ENCODE data around the gene CERT1. TPM values are rescaled to one million over a fixed set of nuclear protein-coding genes. Genes with fewer than 3 reads are reported as not detected.

Gene CERT1
- polyA plus RNA-seq, 1 experiment = 4.5 TPM

DNA sequence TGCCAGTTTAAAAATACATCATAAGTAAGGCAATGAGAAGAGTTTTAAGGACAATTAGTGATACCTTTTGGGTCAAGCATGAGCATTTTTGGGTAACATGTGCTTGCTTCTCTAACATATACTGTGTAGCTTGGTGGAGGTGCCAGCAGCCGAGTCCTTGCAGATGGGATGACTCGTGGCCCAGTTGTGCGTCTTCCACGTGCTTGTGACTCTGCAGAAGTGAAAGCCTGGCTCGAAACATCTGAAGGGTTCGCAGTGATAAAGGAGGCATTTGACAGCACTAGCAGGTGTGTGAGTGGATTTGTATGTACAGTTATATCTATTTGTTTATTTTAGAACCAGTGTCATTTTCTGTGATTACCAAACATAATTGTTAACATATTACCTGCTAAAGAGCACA, 156.2 kb downstream of the CERT1 start:
- H3K4me3 ChIP-seq (ENCODE audit: low read depth, low read length) = no peak overlapping the region
- DNase-seq (ENCODE audit: low read depth) = no peak
- POLR2A ChIA-PET = no interaction called here
- CTCF ChIA-PET = no interaction called here
- TF ChIP-seq, protein P1, sequence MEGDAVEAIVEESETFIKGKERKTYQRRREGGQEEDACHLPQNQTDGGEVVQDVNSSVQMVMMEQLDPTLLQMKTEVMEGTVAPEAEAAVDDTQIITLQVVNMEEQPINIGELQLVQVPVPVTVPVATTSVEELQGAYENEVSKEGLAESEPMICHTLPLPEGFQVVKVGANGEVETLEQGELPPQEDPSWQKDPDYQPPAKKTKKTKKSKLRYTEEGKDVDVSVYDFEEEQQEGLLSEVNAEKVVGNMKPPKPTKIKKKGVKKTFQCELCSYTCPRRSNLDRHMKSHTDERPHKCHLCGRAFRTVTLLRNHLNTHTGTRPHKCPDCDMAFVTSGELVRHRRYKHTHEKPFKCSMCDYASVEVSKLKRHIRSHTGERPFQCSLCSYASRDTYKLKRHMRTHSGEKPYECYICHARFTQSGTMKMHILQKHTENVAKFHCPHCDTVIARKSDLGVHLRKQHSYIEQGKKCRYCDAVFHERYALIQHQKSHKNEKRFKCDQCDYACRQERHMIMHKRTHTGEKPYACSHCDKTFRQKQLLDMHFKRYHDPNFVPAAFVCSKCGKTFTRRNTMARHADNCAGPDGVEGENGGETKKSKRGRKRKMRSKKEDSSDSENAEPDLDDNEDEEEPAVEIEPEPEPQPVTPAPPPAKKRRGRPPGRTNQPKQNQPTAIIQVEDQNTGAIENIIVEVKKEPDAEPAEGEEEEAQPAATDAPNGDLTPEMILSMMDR (IDR thresholded peaks at IDR 0.05; ENCODE audit: insufficient read depth, low read depth, low read length) = no peak
- H3K27me3 ChIP-seq (ENCODE audit: control insufficient read depth, insufficient read depth, low read length) = no peaks in the 10 kb centered on the region
- H3K36me3 ChIP-seq (ENCODE audit: control insufficient read depth, insufficient read depth, low read length) = peaks cover 19% of the 10 kb centered on the region

DNA sequence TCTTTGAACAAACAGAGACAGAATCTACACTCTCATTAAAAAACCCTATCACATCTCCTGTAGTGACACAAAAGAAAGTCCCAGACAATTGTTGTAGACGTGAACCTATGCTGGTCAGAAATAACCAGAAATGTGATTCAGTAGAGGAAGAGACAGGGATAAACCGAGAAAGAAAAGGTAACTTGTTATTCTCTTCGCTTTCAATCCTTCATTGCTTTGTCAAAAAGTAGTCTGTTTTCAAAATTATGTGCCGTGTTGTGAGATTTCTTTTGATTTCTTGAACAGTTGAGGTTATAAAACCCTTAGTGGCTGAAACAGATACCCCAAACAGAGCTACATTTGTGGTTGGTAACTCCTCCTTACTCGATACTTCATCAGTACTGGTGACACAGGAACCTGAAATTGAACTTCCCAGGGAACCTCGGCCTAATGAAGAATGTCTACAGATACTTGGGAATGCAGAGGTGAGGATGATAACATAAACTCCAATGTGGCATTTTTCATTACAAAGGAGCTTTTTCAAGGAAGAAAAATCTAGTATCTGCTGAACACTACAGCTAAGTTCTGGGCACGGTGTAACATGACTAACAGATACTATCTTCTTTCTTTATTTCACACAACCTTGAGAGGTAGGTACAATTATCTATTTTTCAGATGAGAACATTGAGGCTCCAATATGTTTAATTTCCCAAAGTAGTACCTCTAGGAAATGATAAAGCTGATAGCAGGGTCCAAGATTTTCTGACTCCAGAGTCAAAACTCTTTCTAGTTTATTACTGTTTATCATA, 160.1 kb downstream of the CERT1 start:
- DNase-seq (ENCODE audit: low read depth) = no peak
- Histone ChIP-seq H3K4me3 (ENCODE audit: low read depth, low read length) (no peak overlapping the region), H3K36me3 (ENCODE audit: control insufficient read depth, insufficient read depth, low read length) (peaks cover 7% of the 10 kb centered on the region), H3K27me3 (ENCODE audit: control insufficient read depth, insufficient read depth, low read length) (no peaks in the 10 kb centered on the region)
- POLR2A ChIA-PET = no interaction called here
- TF ChIP-seq, protein P1 (IDR thresholded peaks at IDR 0.05; ENCODE audit: insufficient read depth, low read depth, low read length) = no peak
- CTCF ChIA-PET = interaction anchor here (0.9 to 1.7 kb wide), 2 partner anchors 9 to 12 kb away, joined by 3 read pairs; no protein-coding TSS in a partner anchor

DNA sequence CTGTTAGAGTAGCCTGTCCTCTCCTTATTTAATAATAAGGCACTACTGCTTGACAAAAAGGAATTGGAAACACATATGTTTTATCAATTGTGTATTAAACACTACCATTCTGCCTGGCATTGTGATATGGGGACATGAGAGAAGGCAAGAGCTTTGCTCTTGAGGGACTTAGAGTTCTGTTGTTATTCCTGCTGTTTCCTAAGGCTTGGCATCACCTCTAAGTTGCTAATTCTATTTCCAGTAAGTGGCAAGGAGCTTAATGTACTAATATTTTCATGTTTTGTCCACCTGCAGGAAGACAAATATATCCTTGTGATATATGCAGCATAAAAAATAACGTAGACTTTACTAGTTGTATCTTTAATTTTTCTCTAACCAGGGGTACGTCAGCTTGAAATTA, 161.8 kb downstream of the CERT1 start:
- peaks cover 2% of the 10 kb centered on the region; the same call in 1 of the 2 replicates for H3K36me3 ChIP-seq (ENCODE audit: control insufficient read depth, insufficient read depth, low read length)
- CTCF ChIA-PET = no interaction called here
- TF ChIP-seq, protein P1 (IDR thresholded peaks at IDR 0.05; ENCODE audit: insufficient read depth, low read depth, low read length) = no peak
- H3K27me3 ChIP-seq (ENCODE audit: control insufficient read depth, insufficient read depth, low read length) = no peaks in the 10 kb centered on the region
- POLR2A ChIA-PET = no interaction called here
- H3K4me3 ChIP-seq (ENCODE audit: low read depth, low read length) = no peak overlapping the region
- DNase-seq (ENCODE audit: low read depth) = no peak

DNA sequence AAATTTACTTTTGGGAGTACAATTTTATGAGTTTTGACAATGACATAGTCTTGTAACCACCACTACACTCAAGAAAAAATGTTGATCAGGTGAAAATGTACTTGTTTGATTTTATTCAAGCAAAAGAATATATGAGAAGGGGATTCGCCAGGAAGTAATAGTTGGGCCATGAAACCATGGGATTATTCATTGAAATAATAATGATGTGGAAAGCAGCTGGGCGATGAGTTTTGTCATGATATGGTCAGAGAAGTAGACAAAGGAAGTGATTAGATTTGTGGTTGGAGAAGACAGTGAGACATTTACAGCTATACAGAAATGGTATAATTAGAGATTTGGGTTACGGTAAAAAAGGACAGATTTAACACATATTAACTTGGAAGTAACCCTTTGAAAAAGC, 163.2 kb downstream of the CERT1 start:
- ChIA-PET POLR2A (no interaction called here), CTCF (no interaction called here)
- Histone ChIP-seq H3K4me3 (ENCODE audit: low read depth, low read length) (no peak overlapping the region), H3K36me3 (ENCODE audit: control insufficient read depth, insufficient read depth, low read length) (peaks cover 2% of the 10 kb centered on the region; the same call in 1 of the 2 replicates), H3K27me3 (ENCODE audit: control insufficient read depth, insufficient read depth, low read length) (no peaks in the 10 kb centered on the region)
- TF ChIP-seq, protein P1 (IDR thresholded peaks at IDR 0.05; ENCODE audit: insufficient read depth, low read depth, low read length) = no peak
- no peak for DNase-seq (ENCODE audit: low read depth)

DNA sequence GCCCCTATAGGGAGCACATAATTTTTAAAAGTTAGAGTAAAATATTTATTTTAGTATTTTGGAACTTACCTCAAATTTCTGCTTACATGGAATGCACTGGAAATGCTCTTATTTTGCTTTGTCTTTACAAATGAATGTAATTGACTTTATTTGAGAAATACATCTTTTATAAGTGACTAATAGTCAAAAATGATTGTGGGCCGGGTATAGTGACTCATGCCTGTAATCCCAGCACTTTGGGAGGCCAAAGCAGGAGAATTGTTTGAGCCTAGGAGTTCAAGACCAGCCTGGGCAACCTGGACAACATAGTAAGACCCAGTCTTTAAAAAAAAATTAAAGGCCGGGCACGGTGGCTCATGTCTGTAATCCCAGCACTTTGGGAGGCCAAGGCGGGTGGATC, 168.6 kb downstream of the CERT1 start:
- DNase-seq (ENCODE audit: low read depth) = no peak
- no peak overlapping the region for H3K4me3 ChIP-seq (ENCODE audit: low read depth, low read length)
- H3K36me3 ChIP-seq (ENCODE audit: control insufficient read depth, insufficient read depth, low read length) = no peaks in the 10 kb centered on the region
- ChIA-PET POLR2A (no interaction called here), CTCF (interaction anchor here (1.2 kb wide), 1 partner anchor 8 kb away, joined by 3 read pairs; no protein-coding TSS in a partner anchor)
- H3K27me3 ChIP-seq (ENCODE audit: control insufficient read depth, insufficient read depth, low read length) = no peaks in the 10 kb centered on the region
- TF ChIP-seq, protein P1 (IDR thresholded peaks at IDR 0.05; ENCODE audit: insufficient read depth, low read depth, low read length) = no peak
